ENCODE results near the gene CEP85.
A peak's percentile ranks its signal among the peaks of the same experiment; 100 is the strongest.
"Not testable (repeated sequence)": the region's sequence is repeated elsewhere in the genome, so short reads cannot be mapped to it uniquely, and the experiment has no call there.

CEP85 gene

GRCh38 chr1:26290122-26290881 is 56.3 kb downstream of the CEP85 start:
- DNase-seq (ENCODE audit: low read depth in 2 of 2): no peak

- DNase-seq (ENCODE audit: low read depth in 2 of 2): no peak
These were observed 56.9 kb downstream of the CEP85 start for GRCh38 chr1:26290882-26291261.

GRCh38 chr1:26291433-26291832 is 57.4 kb downstream of the CEP85 start:
- no peak for DNase-seq (ENCODE audit: low read depth in 2 of 2)

- no peak for DNase-seq (ENCODE audit: low read depth in 2 of 2)
These were observed 57.9 kb downstream of the CEP85 start for GRCh38 chr1:26291939-26292338.

GRCh38 chr1:26292735-26293134 is 58.7 kb downstream of the CEP85 start:
- DNase-seq (ENCODE audit: low read depth in 2 of 2): not testable (repeated sequence)

- no peak for DNase-seq (ENCODE audit: low read depth in 2 of 2)
These were observed 60.0 kb downstream of the CEP85 start for GRCh38 chr1:26293911-26294463.

GRCh38 chr1:26295194-26296138 is 61.5 kb downstream of the CEP85 start:
- DNase-seq (ENCODE audit: low read depth in 2 of 2): no peak

- DNase-seq (ENCODE audit: low read depth in 2 of 2): no peak
These were observed 62.5 kb downstream of the CEP85 start for GRCh38 chr1:26296340-26297056.

- DNase-seq (ENCODE audit: low read depth in 2 of 2): no peak
These were observed 63.2 kb downstream of the CEP85 start for GRCh38 chr1:26297057-26297790.

GRCh38 chr1:26297791-26298124 is 63.8 kb downstream of the CEP85 start:
- no peak for DNase-seq (ENCODE audit: low read depth in 2 of 2)

GRCh38 chr1:26300578-26301275 is 66.7 kb downstream of the CEP85 start:
- no peak for DNase-seq (ENCODE audit: low read depth in 2 of 2)

- no peak for DNase-seq (ENCODE audit: low read depth in 2 of 2)
These were observed 68.9 kb downstream of the CEP85 start for GRCh38 chr1:26302733-26303405.

- DNase-seq (ENCODE audit: low read depth in 2 of 2): no peak
These were observed 71.8 kb downstream of the CEP85 start for GRCh38 chr1:26305667-26306289.

- DNase-seq (ENCODE audit: low read depth in 2 of 2): peak; percentile 76 to 88
These were observed 72.6 kb downstream of the CEP85 start, which contains the start of gene UBXN11 for GRCh38 chr1:26306290-26307229. Gene UBXN11, minus strand, starts transcription at chr1:26306636. Its CDS starts 3,753 bp downstream, at chr1:26302883.

GRCh38 chr1:26307363-26307781 is 73.4 kb downstream of the CEP85 start:
- DNase-seq (ENCODE audit: low read depth in 2 of 2): no peak

GRCh38 chr1:26307966-26308899 is 74.2 kb downstream of the CEP85 start:
- DNase-seq (ENCODE audit: low read depth in 2 of 2): not testable (repeated sequence)

GRCh38 chr1:26314501-26314900 is 80.5 kb downstream of the CEP85 start:
- DNase-seq (ENCODE audit: low read depth in 2 of 2): no peak
